PC-3 (cell line): ENCODE data around the gene PPTC7.

ENCODE experiments used
- EZH2 ChIP-seq: fragments of 300-600 bp; sonication (generic); IDR thresholded peaks from one replicate; pipeline ENCODE4 v1.6.1; 2017; ENCODE audit warnings: antibody characterized with exemption, mild to moderate bottlenecking, low read length; ENCODE audit not compliant: unreplicated experiment
- TF ChIP-seq, protein P1 (sequence below): fragments of 300-600 bp; sonication (generic); conservative IDR thresholded peaks from 2 replicates; pipeline ENCODE4 v1.5.1; 2017; ENCODE audit warnings: antibody characterized with exemption, low read depth, mild to moderate bottlenecking, low read length

DNA sequence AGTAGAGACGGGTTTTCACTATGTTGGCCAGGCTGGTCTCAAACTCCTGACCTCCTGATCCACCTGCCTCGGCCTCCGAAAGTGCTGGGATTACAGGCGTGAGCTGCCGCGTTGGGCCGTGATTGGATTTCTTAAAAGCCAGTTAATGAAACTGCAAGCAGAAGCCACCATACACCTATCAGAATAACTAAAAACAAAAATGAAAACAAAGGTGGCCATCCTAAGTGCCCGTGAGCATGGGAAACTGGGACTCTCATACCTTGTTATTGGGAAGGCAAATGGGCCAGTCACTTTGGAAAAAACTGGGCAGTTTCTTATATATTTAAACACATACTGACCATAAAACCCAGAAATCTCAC, 23.1 kb upstream of the PPTC7 start:
- TF ChIP-seq, protein P1, sequence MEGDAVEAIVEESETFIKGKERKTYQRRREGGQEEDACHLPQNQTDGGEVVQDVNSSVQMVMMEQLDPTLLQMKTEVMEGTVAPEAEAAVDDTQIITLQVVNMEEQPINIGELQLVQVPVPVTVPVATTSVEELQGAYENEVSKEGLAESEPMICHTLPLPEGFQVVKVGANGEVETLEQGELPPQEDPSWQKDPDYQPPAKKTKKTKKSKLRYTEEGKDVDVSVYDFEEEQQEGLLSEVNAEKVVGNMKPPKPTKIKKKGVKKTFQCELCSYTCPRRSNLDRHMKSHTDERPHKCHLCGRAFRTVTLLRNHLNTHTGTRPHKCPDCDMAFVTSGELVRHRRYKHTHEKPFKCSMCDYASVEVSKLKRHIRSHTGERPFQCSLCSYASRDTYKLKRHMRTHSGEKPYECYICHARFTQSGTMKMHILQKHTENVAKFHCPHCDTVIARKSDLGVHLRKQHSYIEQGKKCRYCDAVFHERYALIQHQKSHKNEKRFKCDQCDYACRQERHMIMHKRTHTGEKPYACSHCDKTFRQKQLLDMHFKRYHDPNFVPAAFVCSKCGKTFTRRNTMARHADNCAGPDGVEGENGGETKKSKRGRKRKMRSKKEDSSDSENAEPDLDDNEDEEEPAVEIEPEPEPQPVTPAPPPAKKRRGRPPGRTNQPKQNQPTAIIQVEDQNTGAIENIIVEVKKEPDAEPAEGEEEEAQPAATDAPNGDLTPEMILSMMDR = no peak
- no peak for TF ChIP-seq EZH2
